DMS 273 treated with DMSO at 0.1 percent for 48 hours (cell line): ENCODE results near the gene CDRT4.
"Not testable (repeated sequence)": the region's sequence is repeated elsewhere in the genome, so short reads cannot be mapped to it uniquely, and the experiment has no call there.

Source experiments
- DNase-seq: peaks from one replicate; lab custom pipeline; 2025; lab: John Stamatoyannopoulos, UW

CDRT4 gene

DNA sequence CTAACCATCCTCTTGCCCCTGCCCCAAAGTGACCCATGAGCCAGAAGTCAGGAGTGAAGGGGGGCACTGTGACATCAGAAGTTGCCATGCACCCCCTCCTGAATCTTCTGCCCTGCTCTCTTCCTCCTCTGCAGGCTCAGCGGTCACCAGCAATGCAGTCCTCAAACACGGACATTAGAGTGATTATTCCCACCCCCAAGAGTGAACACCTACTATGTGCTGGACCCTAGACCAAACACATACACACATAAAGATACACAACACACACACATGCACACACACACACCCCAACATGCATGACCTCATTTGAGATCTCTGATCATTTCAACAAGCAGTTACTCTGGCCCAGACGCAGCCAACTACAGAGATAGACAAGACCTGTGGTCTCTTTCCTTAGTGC, at the start of gene CDRT4:
TSS of gene CDRT4 (minus strand) at position 30 of the 400 bp plus-strand sequence. CDS start 27,383 bp downstream, outside the sequence.
- no peak for DNase-seq

DNA sequence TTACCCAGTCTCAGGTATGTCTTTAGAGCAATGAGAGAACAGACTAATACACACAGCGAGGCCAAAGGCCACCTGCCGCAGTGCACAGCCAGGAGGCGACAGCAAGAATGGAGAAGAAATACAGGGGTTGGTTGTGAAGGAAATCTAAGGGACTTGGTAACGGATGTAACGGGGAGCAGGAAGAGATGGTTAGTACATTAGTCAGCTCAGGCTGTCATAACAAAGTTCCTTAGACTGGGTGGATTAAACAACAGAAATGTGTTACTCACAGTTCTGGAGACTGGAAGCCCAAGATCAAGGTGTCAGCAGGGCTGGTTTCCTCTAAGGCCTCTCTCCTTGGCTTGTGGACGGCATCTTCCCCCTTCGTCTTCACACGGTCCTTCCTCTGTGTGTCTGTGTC, 48.7 kb upstream of the CDRT4 start:
- DNase-seq: no peak

DNA sequence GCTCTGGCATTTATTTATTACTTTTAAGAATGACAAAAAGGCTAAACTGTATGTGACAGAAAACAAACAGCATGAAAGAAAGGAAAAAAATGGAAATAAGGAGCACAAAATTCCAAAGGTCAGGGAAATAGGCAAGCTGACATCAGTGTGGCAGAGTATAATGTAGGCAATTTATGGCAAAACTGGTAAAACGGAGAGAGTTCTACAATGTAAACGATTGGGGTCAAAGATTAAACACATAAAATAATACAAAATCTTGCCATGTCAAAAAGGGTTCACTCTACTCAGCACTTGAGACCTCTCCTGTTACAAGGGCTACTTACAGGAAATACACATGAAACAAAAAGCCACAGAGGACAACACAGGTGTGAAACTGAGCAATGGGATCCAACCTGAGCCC, 47.0 kb upstream of the CDRT4 start:
- no peak for DNase-seq

DNA sequence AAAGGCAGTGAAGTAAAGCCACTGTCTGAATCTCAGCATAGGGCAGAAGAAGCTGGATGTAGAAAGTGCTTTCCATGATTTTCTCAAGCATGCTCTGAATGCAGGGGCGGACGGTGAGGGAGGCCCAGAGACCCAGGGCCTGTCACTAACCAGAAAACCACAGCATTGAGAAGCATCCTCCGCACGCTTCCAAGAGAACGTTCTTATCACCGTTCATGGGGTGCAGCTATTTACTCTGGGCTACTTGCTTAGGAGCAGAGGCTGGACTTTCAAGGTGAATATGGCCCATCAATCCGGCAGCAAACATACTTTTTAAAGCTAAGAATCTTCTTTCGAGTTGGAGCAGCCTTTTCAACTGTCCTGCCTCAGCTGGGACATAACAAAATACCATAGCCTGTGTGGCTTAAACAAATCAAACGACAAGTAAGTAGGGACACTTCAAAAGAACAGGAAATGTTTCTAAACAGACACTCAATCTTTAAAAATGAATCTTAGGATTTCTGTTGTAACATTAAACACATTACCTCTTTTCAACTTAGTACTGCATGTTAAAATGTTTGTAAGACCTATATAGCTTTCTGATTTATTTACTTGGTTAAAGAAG, 46.5 kb upstream of the CDRT4 start:
- no peak for DNase-seq

DNA sequence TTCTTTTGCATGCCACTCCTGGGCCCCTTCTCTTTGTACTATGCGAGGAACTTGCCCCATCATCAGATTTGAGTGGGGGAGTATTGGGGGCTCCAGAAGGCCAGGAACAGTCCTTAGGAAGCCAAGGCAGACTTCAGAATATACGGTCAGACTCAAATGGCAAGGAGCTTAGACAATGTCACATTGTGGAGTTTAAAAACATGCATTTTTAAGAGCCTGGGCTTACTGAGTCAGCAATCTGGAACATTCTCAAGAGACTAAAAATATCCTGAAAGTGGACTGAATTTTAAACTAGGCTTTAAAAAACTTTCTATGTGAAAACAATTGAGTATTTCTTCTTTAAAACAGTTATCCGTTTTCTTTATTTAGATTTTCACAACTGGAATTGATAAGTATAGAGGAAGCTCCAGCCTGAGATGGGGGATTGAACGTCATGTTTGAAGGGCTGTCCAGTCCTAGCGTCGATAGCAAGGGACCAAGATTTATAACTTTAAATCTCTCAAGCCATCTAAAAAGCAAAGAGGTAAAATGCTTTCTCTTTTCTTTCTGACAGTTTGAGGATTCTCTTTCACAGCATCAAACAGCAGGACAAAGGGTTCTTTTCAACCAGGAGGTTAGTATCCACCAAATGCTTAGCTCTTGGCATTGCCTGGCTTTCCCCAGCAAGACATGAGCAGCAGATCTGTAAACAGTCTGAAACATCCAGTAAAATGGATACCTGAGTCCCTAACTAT, 45.8 kb upstream of the CDRT4 start:
- DNase-seq: no peak

DNA sequence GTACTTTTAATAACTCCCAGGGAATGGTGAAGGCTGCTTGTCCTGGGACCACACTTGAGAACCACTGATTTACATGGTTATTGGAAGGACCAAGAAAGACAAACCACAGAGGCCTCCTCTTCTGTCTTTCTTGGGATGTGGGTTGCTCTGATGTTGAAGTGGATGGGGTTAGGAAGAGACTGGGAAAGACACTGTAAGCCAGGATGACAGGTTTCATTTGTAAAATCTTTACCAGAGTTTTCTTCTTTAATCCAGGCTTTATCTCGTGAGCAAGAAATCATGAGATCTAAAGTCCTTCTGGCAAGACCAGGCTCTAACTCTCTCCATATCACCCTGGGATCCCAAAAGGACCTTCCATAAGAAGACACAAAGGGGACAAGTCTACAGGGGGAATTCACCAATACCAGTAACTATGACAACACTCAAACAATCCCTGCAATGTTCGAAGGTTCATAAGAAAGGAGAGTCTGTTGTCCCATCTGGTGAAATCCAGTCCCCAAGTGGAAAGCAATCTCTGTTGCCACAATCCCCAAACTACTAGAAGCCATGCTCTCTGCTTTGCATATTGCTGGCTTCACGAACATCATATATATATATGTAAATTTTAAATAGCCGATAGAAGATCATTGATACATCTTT, 44.8 kb upstream of the CDRT4 start:
- no peak for DNase-seq

DNA sequence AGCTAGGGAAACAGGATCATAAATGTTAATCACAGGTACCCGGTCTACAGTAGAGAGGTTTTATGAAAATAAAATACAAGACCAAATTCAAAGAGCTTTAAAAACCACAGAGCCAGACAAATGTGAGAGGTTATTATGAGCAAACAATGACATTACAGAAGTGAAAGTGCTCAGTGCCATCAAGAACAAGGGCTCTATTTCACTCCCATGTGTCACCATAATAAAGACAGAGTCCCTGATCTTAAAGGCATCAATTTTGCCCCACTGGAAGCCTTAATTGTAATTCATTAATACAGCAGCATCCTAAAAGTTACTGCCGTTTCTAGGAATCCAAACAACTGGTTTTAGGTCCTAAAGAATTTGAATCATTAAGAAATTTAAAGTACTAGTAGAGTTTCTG, 43.7 kb upstream of the CDRT4 start:
- DNase-seq: no peak

DNA sequence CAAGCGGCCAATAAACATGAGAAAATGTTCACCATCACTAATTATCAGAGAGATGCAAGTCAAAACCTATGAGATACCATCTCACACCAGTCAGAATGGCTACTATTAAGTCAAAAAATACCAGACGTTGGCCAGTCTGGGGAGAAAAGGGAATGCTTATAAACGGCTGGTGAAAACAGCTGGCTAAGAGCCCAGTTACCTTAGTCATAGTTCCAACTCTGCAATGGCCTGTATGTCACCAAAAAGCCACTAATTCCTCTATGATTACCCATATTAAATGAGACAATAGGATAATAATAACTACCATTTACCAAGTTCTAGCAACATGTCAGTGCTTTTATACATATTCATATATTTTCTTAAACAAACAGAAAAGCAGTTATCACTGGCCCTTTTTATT, 42.9 kb upstream of the CDRT4 start:
- DNase-seq: no peak

DNA sequence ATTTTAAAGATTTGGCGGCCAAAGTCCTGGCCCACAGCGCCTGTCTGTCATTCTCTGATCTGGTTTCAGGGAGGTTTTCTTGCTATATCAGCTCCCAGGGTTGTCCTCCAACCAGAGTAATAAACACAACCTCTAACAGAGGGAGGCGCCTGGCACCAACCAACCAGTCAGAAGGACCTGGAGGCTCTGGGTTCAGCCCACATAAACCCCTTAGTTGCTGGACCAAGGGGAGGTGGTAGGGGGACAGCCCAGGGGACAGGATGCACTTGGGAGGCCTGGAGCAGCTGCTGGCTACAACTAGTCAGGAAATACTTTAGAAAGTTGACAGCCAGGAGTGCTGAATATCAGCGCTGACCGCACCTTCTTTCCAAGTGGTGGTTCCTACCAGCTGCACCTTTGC, 41.7 kb upstream of the CDRT4 start:
- no peak for DNase-seq

DNA sequence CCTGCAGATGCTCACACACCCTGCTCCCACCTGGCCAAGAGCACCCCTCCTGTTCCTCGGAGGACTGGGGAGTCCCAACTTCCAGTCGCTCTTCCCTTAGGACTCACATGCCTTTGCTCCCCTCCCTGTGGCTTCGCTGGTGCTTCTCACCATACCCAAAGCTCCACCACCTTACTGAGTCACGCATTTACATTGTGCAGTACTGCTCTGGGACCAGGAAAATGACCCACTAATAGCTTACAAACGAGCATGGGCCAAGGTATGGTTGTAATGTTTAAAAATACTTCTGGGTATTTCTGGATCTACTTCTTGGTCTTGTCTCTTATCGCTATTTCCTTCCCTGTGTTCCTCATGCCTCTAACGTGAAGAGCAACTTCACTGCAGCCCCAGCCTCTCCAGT, 41.0 kb upstream of the CDRT4 start:
- DNase-seq: no peak

DNA sequence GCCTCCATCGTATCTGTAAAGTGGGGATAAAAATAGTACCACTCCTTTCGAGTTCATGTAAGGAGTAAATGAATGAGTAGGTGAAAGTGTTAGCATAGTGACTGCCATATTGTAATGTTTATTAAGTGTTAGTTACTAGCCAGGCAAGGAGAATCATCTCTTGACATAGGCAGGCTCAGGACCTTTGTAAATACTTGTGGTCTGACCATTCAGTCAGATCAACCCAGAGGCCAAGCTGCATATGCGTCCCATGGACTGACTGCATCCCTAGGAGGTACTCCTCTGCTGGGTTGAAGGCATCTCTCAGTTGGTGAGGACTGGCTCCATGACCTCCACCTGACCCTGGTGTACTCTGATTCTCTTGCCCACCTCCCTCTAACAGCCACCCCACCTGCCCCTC, 40.5 kb upstream of the CDRT4 start:
- DNase-seq: no peak

DNA sequence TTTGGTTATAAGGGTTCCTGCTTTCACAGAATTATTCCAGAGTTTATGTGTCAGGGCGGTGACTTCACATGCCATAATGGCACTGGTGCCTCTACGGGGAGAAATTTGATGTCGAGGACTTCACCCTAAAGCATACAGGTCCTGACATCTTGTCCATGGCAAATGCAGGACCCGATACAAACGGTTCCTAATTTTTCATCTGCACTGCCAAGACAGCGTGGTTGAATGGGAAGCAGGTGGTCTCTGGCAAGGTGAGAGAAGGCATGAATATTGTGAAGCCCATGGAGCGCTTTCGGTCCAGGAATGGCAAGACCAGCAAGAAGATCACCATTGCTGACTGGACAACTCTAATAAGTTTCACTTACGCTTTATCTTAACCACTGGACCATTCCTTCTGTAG, 39.6 kb upstream of the CDRT4 start:
- no peak for DNase-seq

DNA sequence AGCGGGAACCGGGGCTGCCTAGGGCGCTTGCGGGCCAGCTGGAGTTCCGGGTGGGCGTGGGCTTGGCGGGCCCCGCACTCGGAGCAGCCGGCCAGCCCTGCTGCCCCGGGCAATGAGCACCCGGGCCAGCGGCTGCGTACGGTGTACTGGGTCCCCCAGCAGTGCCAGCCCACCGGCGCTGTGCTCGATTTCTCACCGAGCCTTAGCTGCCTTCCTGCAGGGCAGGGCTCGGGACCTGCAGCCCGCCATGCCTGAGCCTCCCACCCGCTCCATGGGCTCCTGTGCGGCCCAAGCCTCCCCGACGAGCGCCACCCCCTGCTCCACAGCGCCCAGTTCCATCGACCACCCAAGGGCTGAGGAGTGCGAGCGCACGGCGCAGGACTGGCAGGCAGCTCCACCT, 38.3 kb upstream of the CDRT4 start:
- not testable (repeated sequence) for DNase-seq

DNA sequence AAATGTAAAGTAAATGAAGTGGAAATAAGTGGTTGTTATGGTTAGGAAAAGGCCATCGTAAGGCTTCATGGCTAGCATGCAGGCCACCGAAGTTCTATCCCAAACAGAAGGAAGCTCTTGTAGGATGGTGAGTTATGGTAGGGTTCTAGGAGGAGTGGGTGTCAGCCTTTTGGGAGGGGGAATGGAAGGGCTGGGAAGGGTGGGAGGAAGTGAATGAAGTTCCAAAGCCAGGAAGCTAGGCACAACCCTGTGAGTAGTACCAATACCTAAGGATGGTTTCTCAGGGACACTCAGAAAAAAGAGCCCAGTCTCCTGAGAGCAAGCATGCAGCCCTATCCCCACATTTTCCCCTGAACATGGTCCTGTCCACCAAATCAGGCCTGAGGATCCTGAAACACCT, 36.3 kb upstream of the CDRT4 start:
- no peak for DNase-seq

DNA sequence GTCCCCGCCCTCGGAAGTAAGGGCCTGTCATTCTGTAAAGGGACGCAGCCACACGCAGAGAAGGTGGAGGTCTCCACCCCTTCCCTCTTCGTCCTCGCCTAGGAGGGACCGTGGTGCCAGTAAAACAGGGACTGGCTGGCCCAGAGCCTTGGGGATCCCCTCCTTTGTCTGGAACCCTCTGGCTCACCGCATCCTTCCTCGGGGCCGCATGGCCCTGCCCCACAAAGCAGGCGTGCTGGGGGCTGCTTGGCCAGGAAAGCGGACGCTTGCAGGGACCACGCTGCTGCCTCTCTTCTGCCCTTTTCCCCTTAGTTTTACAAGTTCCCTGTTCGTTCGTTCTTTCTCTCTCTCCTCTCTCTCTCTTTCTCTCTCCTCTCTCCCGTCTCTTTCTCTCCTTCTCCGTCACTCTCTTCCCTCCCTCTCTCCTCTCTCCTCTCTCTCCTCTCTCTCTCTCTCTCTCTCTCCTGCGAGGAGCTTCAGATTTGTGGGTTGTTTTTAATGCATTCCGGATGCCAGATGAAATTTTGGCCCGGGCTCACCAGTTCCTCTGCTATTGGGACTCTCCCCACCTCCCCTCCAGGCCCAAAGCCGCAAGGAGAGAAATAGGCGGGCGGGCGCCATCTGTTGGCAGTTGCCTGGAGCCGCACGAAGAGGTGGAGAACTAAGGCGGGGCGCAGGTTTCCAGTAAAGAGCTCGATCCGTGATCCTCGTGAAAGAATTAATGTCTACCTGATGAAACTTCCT, 35.1 kb upstream of the CDRT4 start:
- no peak for DNase-seq

DNA sequence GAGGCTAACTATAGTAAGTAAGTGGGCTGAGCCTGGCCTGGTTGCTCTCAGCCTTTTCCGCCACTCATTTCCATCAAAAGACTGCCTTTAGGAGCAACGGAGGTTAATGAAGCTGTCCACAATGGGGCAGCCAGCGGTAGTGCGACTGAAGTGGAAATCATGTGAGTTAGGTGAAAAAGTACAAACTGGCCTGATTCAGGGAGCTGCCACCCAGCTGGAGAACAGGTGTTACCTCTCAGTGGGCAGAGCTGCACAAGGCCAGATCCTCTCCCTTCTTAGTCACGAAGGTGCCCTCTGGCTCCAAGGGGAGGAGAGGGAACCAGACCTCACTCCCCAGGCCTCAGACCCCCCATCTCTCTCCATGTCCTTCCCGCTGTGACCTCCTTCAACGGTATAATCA, 34.4 kb upstream of the CDRT4 start:
- no peak for DNase-seq

DNA sequence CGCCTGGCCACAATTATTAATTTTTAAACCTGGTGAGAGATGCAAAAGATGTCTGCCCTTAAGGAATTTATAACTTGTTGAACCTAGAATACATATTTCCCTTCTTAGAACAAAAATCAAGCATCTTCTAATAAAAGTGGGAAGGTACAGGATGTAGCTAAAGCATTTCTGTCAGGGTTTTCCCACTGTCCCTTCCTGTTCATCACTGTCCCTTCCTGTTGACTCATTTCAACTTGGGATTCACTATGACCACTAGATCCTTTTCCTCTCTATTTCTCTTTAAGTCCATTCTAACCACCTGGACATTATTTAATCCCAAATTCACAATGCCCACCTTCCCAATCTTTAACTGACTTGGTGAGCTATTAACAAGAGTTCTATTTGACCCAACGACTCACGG, 33.9 kb upstream of the CDRT4 start:
- no peak for DNase-seq

DNA sequence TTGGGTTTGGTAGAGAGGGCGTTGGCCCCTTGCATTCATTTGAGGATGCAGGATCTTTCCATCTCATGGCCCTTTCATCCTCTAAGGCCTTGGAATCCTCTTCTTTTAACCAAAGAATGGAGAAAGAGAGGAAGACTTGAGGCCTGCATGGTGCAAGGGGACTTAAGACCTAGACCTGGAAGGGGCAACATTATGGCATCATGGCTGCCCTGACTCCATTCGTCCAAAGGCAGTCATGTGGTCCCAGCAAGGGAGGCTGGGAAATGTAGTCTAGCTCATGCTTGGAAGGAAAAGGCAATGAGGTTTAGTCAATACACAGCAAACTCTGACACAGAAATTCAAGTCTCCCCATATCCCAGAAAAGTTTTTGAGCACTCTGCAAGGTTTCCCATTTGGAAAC, 30.7 kb upstream of the CDRT4 start:
- DNase-seq: no peak

DNA sequence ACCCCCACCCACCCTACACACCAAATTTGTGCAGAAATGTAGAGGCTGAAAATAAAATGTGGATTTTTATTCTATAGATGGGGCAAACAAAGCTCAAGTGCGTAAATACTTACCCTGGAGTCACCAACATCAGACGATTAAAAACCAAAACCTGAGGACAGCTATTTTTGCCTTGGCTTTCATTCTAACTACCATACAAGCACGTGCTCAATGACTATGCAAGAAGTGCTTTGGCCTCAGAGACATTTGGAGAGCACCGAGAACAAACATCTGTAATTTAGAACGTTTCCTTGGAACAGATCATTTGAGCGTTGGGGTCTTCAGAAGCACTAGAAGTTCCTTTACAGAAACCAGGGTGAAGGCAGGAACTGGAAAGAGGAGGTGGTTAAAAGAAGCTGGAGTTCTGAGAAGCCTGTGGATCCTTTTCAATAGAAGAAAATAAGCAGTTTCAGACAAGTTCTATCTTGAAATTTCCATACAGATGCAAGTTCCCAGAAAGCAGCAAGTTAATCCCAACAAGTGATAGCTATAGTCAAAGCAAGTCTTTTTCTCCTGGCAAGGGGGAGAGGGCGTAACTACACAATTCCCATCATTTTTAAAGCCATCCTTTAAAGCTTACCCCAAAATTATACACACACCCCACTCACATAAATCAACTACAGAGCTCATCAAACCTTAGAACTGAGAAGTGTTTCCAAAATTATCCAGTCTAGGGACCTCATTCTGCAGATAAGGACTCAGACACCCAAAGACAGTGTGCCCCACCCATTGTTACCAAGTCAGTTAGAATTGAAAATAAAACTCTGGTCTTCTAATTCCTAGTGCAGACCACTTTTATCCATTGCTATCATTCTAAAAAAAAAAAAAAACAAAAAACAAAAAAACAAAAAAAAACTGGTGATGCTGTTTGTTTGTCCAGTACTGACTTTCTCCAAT, 29.6 kb upstream of the CDRT4 start:
- DNase-seq: no peak

DNA sequence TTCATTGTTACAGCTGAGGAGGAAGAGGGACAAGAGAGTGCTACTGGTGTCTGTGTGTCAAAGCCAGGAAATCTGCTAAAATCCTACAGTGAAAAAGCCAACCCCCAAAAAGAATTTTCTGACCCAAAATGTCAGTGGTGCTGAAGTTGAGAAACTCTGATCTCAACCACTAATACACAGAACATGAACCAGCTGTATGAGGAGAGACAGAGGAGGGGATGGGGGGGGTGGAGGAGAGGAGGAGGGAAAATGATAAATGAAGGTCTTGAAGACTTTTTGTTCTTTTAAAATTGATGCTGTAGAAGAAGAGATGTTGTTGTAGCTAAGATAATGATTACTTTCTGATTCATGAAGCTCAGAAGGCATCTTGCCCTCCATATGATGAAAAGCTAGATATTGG, 27.4 kb upstream of the CDRT4 start:
- DNase-seq: no peak

DNA sequence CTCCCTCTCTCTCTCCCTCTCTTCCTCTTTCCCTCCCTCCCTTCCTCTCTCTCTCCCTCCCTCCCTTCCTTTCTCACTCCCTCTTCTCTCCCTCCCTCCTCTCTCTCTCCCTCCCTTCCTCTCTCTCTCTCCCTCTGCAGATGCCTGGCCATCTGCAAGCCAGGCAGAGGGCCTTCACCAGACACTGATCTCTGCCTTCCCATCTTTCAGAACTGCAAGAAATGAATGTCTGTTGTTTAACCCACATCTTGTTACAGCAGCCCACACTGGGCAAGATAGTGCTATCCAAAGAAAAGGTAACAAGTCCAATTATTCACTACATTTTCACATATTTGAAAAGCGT, 26.2 kb upstream of the CDRT4 start:
- no peak for DNase-seq
